DOHH2 (cell line): ENCODE measurements around the gene EIF3J.
A peak's percentile ranks its signal among the peaks of the same experiment; 100 is the strongest.
"Not testable (repeated sequence)": the region's sequence is repeated elsewhere in the genome, so short reads cannot be mapped to it uniquely, and the experiment has no call there.

Experiments
- H3F3A ChIP-seq: fragments of 200-600 bp; sonication (generic), shearing (Covaris generic); 2 replicates; pipeline ENCODE4 v1.6.0; 2016; ENCODE audit warnings: antibody characterized with exemption, mild to moderate bottlenecking; ENCODE audit not compliant: control insufficient read depth, insufficient read depth
- H3K27ac ChIP-seq: fragments of 200-600 bp; sonication (generic); 2 replicates; pipeline ENCODE4 v1.5.1; 2014; ENCODE audit warnings: low read depth, mild to moderate bottlenecking, low read length, moderate library complexity
- H3K27me3 ChIP-seq: fragments of 200-600 bp; sonication (generic); 2 replicates; pipeline ENCODE4 v1.6.1; 2014; ENCODE audit warnings: mild to moderate bottlenecking, low read length, mixed read lengths; ENCODE audit not compliant: control insufficient read depth
- H3K36me3 ChIP-seq: fragments of 200-600 bp; sonication (generic); 2 replicates; pipeline ENCODE4 v1.6.1; 2014; ENCODE audit warnings: mild to moderate bottlenecking, low read length, moderate library complexity, mixed read lengths; ENCODE audit not compliant: control insufficient read depth
- H3K4me1 ChIP-seq: fragments of 200-600 bp; sonication (generic); 2 replicates; pipeline ENCODE4 v1.6.1; 2014; ENCODE audit warnings: mild to moderate bottlenecking, low read length, mixed read lengths; ENCODE audit not compliant: control insufficient read depth
- H3K4me2 ChIP-seq: fragments of 200-600 bp; sonication (generic); 2 replicates; pipeline ENCODE4 v1.6.0; 2014; ENCODE audit warnings: mild to moderate bottlenecking, low read length, moderate library complexity
- H3K4me3 ChIP-seq: fragments of 200-600 bp; sonication (generic); 2 replicates; pipeline ENCODE4 v1.5.1; 2014; ENCODE audit warnings: mild to moderate bottlenecking, low read length, mixed read lengths
- H3K79me2 ChIP-seq: fragments of 200-600 bp; sonication (generic); 2 replicates; pipeline ENCODE4 v1.6.1; 2014; ENCODE audit warnings: mild to moderate bottlenecking, low read length, mixed read lengths; ENCODE audit not compliant: control insufficient read depth
- H3K9me2 ChIP-seq: fragments of 200-600 bp; sonication (generic); replicated peaks from 2 replicates; pipeline ENCODE4 v1.6.1; 2014; ENCODE audit warnings: mild to moderate bottlenecking, low read length, mixed read lengths; ENCODE audit not compliant: control insufficient read depth
- H3K9me3 ChIP-seq: fragments of 200-600 bp; sonication (generic); 2 replicates; pipeline ENCODE4 v1.6.1; 2014; ENCODE audit warnings: antibody characterized with exemption, low read length, mixed read lengths; ENCODE audit not compliant: control insufficient read depth, insufficient read depth
- H4K20me1 ChIP-seq: fragments of 200-600 bp; sonication (generic); 2 replicates; pipeline ENCODE4 v1.6.0; 2014; ENCODE audit warnings: low read depth, mild to moderate bottlenecking, antibody characterized with exemption, low read length, moderate library complexity; ENCODE audit not compliant: control insufficient read depth, insufficient read depth
- EZH2phosphoT487 ChIP-seq: fragments of 200-600 bp; sonication (generic); IDR thresholded peaks from 2 replicates; pipeline ENCODE4 v1.6.1; 2017; ENCODE audit warnings: borderline replicate concordance, mild to moderate bottlenecking, antibody characterized with exemption, low read length, moderate library complexity, mixed read lengths
- TF ChIP-seq, protein P1 (sequence below): fragments of 200-600 bp; sonication (generic); IDR thresholded peaks from one replicate; pipeline ENCODE4 v1.5.1; 2014; ENCODE audit warnings: antibody characterized with exemption, mild to moderate bottlenecking, low read depth, low read length; ENCODE audit not compliant: poor library complexity, severe bottlenecking

The EIF3J gene

DNA sequence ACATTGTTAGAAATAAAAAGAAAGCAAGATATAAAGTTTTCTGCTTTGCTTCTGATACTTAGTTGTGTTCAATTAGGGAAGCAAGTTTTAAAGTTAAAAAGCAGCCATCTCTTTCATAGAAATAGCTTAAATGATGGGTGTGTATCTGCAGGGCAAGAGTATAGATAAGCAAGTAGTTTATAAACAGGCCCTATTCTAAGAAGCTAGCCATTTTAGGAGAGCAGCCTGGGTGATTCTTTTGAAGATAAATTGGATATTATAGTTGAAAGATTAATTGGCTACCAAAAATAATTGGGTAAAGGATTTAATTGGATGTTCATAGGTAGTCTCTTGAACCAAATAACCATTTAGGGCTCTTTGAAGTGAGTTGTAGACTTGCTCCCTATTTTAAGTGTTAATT is 5.6 kb downstream of the EIF3J start:
- H3K27me3 ChIP-seq, result no peaks in the 10 kb centered on the region
- H3K9me2 ChIP-seq, result no peaks in the 10 kb centered on the region
- H3K79me2 ChIP-seq, result peaks cover 98% of the 10 kb centered on the region
- H3K4me1 ChIP-seq, result peaks cover 30% of the 10 kb centered on the region
- no peaks in the 10 kb centered on the region for H3K9me3 ChIP-seq
- H3K4me3 ChIP-seq, result no peak overlapping the region
- H4K20me1 ChIP-seq, result peaks cover 13% of the 10 kb centered on the region; the same call in 1 of the 2 replicates
- H3K4me2 ChIP-seq, result no peak overlapping the region
- TF ChIP-seq, protein P1, sequence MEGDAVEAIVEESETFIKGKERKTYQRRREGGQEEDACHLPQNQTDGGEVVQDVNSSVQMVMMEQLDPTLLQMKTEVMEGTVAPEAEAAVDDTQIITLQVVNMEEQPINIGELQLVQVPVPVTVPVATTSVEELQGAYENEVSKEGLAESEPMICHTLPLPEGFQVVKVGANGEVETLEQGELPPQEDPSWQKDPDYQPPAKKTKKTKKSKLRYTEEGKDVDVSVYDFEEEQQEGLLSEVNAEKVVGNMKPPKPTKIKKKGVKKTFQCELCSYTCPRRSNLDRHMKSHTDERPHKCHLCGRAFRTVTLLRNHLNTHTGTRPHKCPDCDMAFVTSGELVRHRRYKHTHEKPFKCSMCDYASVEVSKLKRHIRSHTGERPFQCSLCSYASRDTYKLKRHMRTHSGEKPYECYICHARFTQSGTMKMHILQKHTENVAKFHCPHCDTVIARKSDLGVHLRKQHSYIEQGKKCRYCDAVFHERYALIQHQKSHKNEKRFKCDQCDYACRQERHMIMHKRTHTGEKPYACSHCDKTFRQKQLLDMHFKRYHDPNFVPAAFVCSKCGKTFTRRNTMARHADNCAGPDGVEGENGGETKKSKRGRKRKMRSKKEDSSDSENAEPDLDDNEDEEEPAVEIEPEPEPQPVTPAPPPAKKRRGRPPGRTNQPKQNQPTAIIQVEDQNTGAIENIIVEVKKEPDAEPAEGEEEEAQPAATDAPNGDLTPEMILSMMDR, result no peak
- no peak for TF ChIP-seq EZH2phosphoT487
- 0 out of 2 replicates have a peak, but pooled peaks cover 6% of the 10 kb centered on the region for H3F3A ChIP-seq
- H3K36me3 ChIP-seq, result peaks cover 63% of the 10 kb centered on the region
- no peak overlapping the region for H3K27ac ChIP-seq

DNA sequence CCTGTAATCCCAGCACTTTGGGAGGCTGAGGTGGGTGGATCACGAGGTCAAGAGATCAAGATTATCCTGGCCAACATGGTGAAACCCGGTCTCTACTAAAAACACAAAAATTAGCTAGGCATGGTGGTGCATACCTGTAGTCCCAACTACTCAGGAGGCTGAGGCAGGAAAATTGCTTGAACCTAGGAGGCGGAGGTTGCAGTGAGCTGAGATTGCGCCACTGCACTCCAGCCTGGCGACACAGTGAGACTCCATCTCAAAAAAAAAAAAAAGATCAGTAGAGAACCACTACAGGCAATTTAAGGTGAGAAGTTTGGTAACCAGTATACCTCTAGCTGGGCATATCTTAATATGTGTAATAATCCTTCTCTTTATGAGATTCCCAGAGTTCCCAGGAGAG is 7.8 kb downstream of the EIF3J start:
- Histone ChIP-seq H3K79me2 (peaks cover 96% of the 10 kb centered on the region), H3K36me3 (peaks cover 58% of the 10 kb centered on the region), H3K4me1 (peaks cover 18% of the 10 kb centered on the region), H3F3A (peaks cover 14% of the 10 kb centered on the region)
- H3K27ac ChIP-seq, H3K9me3 ChIP-seq, H3K9me2 ChIP-seq, H3K27me3 ChIP-seq, H3K4me3 ChIP-seq, H3K4me2 ChIP-seq, H4K20me1 ChIP-seq: not testable (repeated sequence)

DNA sequence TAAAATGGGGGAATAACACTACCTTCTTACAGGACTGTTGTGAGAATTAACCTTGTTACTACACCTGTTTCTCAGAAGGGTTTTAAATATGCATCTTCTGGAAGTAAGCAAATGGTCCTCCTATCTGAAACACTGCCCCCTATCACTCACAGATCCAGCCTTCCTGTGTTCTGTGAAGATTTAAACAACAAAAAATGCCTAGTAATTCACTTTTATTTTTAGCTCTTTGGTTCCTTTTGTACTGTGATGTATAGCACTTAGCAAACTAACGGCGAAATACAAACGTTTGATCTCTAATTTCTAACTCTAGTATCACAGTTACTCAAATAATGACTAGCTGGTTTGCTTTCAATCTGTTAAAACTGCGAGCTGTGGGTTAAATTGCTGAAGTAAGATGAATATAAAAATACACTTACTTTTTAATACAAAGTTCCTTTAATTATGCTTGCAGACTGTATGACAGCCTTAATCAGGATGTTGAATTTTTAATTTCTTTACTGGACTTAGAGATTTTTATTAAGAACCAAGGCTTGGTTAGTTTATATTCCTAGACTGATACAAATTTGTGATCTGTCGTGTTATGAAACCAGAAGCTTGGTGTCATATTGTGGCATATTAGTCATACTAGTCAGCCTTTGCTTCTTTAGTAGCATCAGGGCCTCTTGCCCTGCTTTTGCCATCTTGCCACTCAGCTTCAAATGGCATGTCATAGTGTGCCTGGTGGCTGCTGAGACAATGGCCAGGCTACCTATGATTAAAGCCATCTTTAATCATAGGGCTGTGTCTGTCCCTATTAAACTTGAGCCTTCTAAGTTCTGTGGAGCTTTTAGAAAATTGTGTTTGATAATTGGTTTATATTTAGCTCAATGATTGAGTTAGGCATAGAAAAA is 9.2 kb downstream of the EIF3J start:
- H3K4me2 ChIP-seq, result no peak overlapping the region
- H3K9me3 ChIP-seq, result no peaks in the 10 kb centered on the region
- no peak for TF ChIP-seq EZH2phosphoT487
- TF ChIP-seq, protein P1, result peak; percentile 66
- H4K20me1 ChIP-seq, result no peaks in the 10 kb centered on the region; the same call in 1 of the 2 replicates
- H3K79me2 ChIP-seq, result peaks cover 98% of the 10 kb centered on the region
- no peak overlapping the region for H3K27ac ChIP-seq
- H3F3A ChIP-seq, result peaks cover 19% of the 10 kb centered on the region
- H3K36me3 ChIP-seq, result peaks cover 60% of the 10 kb centered on the region
- no peaks in the 10 kb centered on the region for H3K27me3 ChIP-seq
- H3K9me2 ChIP-seq, result no peaks in the 10 kb centered on the region
- H3K4me3 ChIP-seq, result no peak overlapping the region
- H3K4me1 ChIP-seq, result peaks cover 23% of the 10 kb centered on the region

DNA sequence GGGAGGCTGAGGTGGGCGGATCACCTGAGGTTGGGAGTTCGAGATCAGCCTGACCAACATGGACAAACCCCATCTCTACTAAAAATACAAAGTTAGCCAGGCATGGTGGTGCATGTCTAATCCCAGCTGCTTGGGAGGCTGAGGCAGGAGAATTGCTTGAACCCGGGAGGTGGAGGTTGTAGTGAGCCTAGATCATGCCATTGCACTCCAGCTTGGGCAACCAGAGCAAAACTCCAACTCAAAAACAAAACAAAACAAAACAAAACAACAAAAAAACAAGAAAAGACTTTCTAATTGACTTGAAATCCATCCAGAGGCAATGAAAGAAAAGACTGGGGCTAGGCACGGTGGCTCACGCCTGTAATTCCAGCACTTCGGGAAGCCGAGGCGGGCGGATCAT is 12.2 kb downstream of the EIF3J start:
- peaks cover 61% of the 10 kb centered on the region for H3K36me3 ChIP-seq
- H3K27ac ChIP-seq, H4K20me1 ChIP-seq, H3K4me2 ChIP-seq, H3K9me2 ChIP-seq, H3K4me3 ChIP-seq, H3K9me3 ChIP-seq, H3K27me3 ChIP-seq: not testable (repeated sequence)
- H3F3A ChIP-seq, result peaks cover 24% of the 10 kb centered on the region
- H3K79me2 ChIP-seq, result peaks cover 82% of the 10 kb centered on the region
- H3K4me1 ChIP-seq, result peaks cover 20% of the 10 kb centered on the region
